ENCODE measurements around the gene ABCD2.
"Not testable (repeated sequence)": the region's sequence is repeated elsewhere in the genome, so short reads cannot be mapped to it uniquely, and the experiment has no call there.

The ABCD2 gene

GRCh38 chr12:39574785-39575497, 44.7 kb downstream of the ABCD2 start:
- CTCF ChIA-PET: no interaction called here
- POLR2A ChIA-PET: no interaction called here
- TF ChIP-seq FOXA1 (IDR thresholded peaks at IDR 0.05): no peak
- no peak for TF ChIP-seq NFRKB (IDR thresholded peaks at IDR 0.05)
- TF ChIP-seq BHLHE40 (IDR thresholded peaks at IDR 0.05; ENCODE audit: borderline replicate concordance): no peak
- TF ChIP-seq HDGF (IDR thresholded peaks at IDR 0.05; ENCODE audit: borderline replicate concordance): no peak
- no peak for TF ChIP-seq ELF4 (IDR thresholded peaks at IDR 0.05)
- no peak for TF ChIP-seq FOXK2 (IDR thresholded peaks at IDR 0.05)
- no peak for TF ChIP-seq FOXM1 (IDR thresholded peaks at IDR 0.05; ENCODE audit: borderline replicate concordance)
- no peak for TF ChIP-seq SUZ12 (IDR thresholded peaks at IDR 0.05)
- DNase-seq (ENCODE audit: extremely low spot score): no peak

DNA sequence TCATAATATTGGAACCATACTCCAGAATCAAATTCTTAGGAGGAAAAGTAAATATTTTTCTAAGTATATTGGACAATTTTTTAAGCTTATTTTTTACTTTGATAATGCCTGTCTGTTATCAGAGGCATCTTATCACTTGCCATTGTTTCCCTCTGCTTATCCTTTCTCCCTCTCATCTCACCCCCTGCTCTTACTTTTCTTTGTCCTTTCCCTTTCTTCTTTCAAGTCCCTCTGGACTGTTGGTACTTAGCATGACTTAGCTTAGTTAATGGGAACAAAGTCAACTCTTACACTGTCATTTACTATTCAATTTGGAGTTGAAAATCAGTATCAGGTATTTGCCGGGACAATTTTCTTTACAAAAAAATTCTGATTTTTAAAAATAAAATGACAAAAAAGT, 45.2 kb downstream of the ABCD2 start:
- DNase-seq (ENCODE audit: extremely low spot score): no peak
- ChIA-PET POLR2A (no interaction called here), CTCF (no interaction called here)
- TF ChIP-seq ZNF384 (IDR thresholded peaks at IDR 0.05): no peak
- TF ChIP-seq SUZ12 (IDR thresholded peaks at IDR 0.05): no peak
- TF ChIP-seq L3MBTL2 (conservative IDR thresholded peaks at IDR 0.05): no peak
- no peak for TF ChIP-seq ARNT (IDR thresholded peaks at IDR 0.05)
- TF ChIP-seq FOXM1 (IDR thresholded peaks at IDR 0.05; ENCODE audit: borderline replicate concordance): no peak
- no peak for TF ChIP-seq SP1 (IDR thresholded peaks at IDR 0.05)
- no peak for TF ChIP-seq FOXA1 (IDR thresholded peaks at IDR 0.05)
- TF ChIP-seq FOXK2 (IDR thresholded peaks at IDR 0.05): no peak
- no peak for TF ChIP-seq ELF4 (IDR thresholded peaks at IDR 0.05)

DNA sequence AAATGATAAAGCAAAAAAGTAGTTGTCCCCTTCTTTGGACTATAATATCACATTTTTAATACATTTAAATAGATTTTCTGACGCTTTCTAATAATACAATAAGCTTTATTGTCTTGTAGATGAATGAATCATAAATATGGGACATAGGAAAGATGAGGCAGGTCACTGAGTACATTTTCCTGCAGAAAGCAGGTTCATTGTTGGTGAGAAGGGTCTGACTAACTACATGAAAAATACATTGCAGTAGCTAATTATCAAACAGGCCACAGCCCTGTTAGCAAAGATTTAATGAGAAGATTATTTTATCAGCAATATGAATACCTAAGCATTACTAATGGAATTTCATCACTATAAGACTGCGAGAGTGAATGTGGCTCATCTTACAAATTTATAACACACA, 45.6 kb downstream of the ABCD2 start:
- no peak for DNase-seq (ENCODE audit: extremely low spot score)
- CTCF ChIA-PET: no interaction called here
- no peak for TF ChIP-seq CTBP1 (IDR thresholded peaks at IDR 0.05; ENCODE audit: borderline replicate concordance)
- POLR2A ChIA-PET: no interaction called here

- ChIA-PET POLR2A (no interaction called here), CTCF (no interaction called here)
Observed at GRCh38 chr12:39572551-39572950, 47.1 kb downstream of the ABCD2 start.

GRCh38 chr12:39571351-39571750, 48.3 kb downstream of the ABCD2 start:
- POLR2A ChIA-PET: no interaction called here

More at GRCh38 chr12:39572551-39572950, 47.1 kb downstream of the ABCD2 start:
- no peak for TF ChIP-seq TARDBP (IDR thresholded peaks at IDR 0.05)
- TF ChIP-seq ZNF384 (IDR thresholded peaks at IDR 0.05): no peak
- TF ChIP-seq SUZ12 (IDR thresholded peaks at IDR 0.05): no peak
- TF ChIP-seq, protein P1, sequence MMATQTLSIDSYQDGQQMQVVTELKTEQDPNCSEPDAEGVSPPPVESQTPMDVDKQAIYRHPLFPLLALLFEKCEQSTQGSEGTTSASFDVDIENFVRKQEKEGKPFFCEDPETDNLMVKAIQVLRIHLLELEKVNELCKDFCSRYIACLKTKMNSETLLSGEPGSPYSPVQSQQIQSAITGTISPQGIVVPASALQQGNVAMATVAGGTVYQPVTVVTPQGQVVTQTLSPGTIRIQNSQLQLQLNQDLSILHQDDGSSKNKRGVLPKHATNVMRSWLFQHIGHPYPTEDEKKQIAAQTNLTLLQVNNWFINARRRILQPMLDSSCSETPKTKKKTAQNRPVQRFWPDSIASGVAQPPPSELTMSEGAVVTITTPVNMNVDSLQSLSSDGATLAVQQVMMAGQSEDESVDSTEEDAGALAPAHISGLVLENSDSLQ (IDR thresholded peaks at IDR 0.05): no peak
- no peak for TF ChIP-seq FOXK2 (IDR thresholded peaks at IDR 0.05)
- no peak for TF ChIP-seq ARNT (IDR thresholded peaks at IDR 0.05)
- no peak for TF ChIP-seq ELF4 (IDR thresholded peaks at IDR 0.05)
- TF ChIP-seq HDGF (IDR thresholded peaks at IDR 0.05; ENCODE audit: borderline replicate concordance): no peak
- no peak for TF ChIP-seq CTBP1 (IDR thresholded peaks at IDR 0.05; ENCODE audit: borderline replicate concordance)
- no peak for TF ChIP-seq SP1 (IDR thresholded peaks at IDR 0.05)
- no peak for TF ChIP-seq FOXA1 (IDR thresholded peaks at IDR 0.05)
- TF ChIP-seq LEF1 (IDR thresholded peaks at IDR 0.05; ENCODE audit: borderline replicate concordance): no peak
- TF ChIP-seq L3MBTL2 (conservative IDR thresholded peaks at IDR 0.05): no peak
- TF ChIP-seq FOXM1 (IDR thresholded peaks at IDR 0.05; ENCODE audit: borderline replicate concordance): no peak
- DNase-seq (ENCODE audit: extremely low spot score): no peak

GRCh38 chr12:39553476-39553875, 66.1 kb downstream of the ABCD2 start:
- no peak for DNase-seq (ENCODE audit: extremely low spot score)
- TF ChIP-seq ZNF384 (IDR thresholded peaks at IDR 0.05) (no peak), FOXK2 (IDR thresholded peaks at IDR 0.05) (no peak), FOXM1 (IDR thresholded peaks at IDR 0.05; ENCODE audit: borderline replicate concordance) (no peak), ARNT (IDR thresholded peaks at IDR 0.05) (no peak), HDGF (IDR thresholded peaks at IDR 0.05; ENCODE audit: borderline replicate concordance) (no peak), SP1 (IDR thresholded peaks at IDR 0.05) (no peak)
- ChIA-PET POLR2A (no interaction called here), CTCF (no interaction called here)

More at GRCh38 chr12:39571351-39571750, 48.3 kb downstream of the ABCD2 start:
- no peak for DNase-seq (ENCODE audit: extremely low spot score)
- TF ChIP-seq BHLHE40 (IDR thresholded peaks at IDR 0.05; ENCODE audit: borderline replicate concordance) (no peak), FOXM1 (IDR thresholded peaks at IDR 0.05; ENCODE audit: borderline replicate concordance) (no peak), NFRKB (IDR thresholded peaks at IDR 0.05) (no peak), LEF1 (IDR thresholded peaks at IDR 0.05; ENCODE audit: borderline replicate concordance) (no peak), FOXA1 (IDR thresholded peaks at IDR 0.05) (no peak)
- CTCF ChIA-PET: no interaction called here

DNA sequence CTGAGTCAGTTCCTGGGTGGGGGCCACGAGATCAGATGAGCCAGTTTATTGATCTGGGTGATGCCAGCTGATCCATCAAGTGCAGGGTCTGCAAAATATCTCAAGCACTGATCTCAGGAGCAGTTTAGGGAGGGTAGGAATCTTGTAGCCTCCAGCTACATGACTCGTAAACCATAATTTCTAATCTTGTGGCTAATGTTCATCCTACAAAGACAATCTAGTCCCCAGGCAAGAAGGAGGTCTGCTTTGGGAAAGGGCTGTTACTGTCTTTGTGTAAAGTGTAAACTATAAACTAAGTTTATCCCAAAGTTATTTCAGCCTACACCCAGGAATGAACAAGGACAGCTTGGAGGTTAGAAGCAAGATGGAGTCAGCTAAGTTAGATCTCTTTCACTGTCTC, 75.4 kb downstream of the ABCD2 start:
- CTCF ChIA-PET; DNase-seq (ENCODE audit: extremely low spot score); POLR2A ChIA-PET: not testable (repeated sequence)

DNA sequence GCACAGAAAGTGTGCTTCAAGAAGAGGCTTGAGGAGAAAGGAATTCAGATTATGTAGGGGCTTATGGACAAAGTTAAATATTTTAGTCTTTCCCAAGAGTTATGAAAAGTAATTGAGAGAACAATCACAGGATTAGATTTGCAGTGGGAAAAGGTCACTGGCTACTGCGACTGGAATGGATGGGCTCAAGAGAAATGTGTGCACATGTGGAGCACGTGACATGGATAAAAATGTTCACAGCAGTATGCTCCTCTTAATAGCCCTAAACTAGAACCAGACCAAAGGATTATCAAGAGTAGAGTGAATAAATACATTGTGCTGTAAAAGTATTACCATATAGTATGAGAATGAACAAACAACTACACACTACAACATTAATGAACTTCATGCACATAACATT, 78.1 kb downstream of the ABCD2 start:
- DNase-seq (ENCODE audit: extremely low spot score): no peak
- TF ChIP-seq L3MBTL2 (conservative IDR thresholded peaks at IDR 0.05) (no peak), CTBP1 (IDR thresholded peaks at IDR 0.05; ENCODE audit: borderline replicate concordance) (no peak), ARNT (IDR thresholded peaks at IDR 0.05) (no peak), HDGF (IDR thresholded peaks at IDR 0.05; ENCODE audit: borderline replicate concordance) (no peak)
- POLR2A ChIA-PET: no interaction called here
- CTCF ChIA-PET: no interaction called here

DNA sequence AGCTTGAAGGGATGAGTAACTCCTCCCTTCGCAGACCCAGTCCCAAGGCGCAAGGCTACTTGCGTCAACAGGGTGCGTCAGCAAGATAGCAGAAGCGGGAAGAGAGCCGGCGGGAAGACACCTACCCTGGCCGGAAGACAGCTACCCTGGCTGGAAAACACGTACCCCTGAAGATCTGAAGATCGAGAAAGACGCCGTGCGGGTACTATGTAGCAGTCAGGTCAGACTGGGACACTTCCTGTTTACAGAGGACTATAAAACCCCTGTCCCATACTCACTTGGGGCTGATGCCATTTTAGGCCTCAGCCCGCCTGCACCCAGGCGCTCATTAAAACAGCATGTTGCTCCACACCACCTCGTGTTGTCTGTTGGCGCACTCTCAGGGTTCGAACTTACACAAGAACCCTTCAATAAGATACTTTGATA, 80.9 kb downstream of the ABCD2 start:
- CTCF ChIA-PET: no interaction called here

More for the DNA sequence above, 80.9 kb downstream of the ABCD2 start:
- DNase-seq (ENCODE audit: extremely low spot score): no peak
- TF ChIP-seq, protein P1 (IDR thresholded peaks at IDR 0.05): no peak
- no peak for TF ChIP-seq SUZ12 (IDR thresholded peaks at IDR 0.05)
- TF ChIP-seq LEF1 (IDR thresholded peaks at IDR 0.05; ENCODE audit: borderline replicate concordance): no peak
- TF ChIP-seq SP1 (IDR thresholded peaks at IDR 0.05): no peak
- TF ChIP-seq CTBP1 (IDR thresholded peaks at IDR 0.05; ENCODE audit: borderline replicate concordance): no peak
- TF ChIP-seq L3MBTL2 (conservative IDR thresholded peaks at IDR 0.05): no peak
- TF ChIP-seq TARDBP (IDR thresholded peaks at IDR 0.05): no peak
- TF ChIP-seq ARNT (IDR thresholded peaks at IDR 0.05): no peak
- no peak for TF ChIP-seq HDGF (IDR thresholded peaks at IDR 0.05; ENCODE audit: borderline replicate concordance)
- TF ChIP-seq FOXM1 (IDR thresholded peaks at IDR 0.05; ENCODE audit: borderline replicate concordance): no peak
- TF ChIP-seq NFRKB (IDR thresholded peaks at IDR 0.05): no peak
- TF ChIP-seq FOXK2 (IDR thresholded peaks at IDR 0.05): no peak
- TF ChIP-seq ELF4 (IDR thresholded peaks at IDR 0.05): no peak
- TF ChIP-seq FOXA1 (IDR thresholded peaks at IDR 0.05): no peak
- no peak for TF ChIP-seq BHLHE40 (IDR thresholded peaks at IDR 0.05; ENCODE audit: borderline replicate concordance)
- no peak for TF ChIP-seq ZNF384 (IDR thresholded peaks at IDR 0.05)
- POLR2A ChIA-PET: no interaction called here

Data from HEK293T (cell line).